ENCODE measurements around the gene KLHL4.

DNA sequence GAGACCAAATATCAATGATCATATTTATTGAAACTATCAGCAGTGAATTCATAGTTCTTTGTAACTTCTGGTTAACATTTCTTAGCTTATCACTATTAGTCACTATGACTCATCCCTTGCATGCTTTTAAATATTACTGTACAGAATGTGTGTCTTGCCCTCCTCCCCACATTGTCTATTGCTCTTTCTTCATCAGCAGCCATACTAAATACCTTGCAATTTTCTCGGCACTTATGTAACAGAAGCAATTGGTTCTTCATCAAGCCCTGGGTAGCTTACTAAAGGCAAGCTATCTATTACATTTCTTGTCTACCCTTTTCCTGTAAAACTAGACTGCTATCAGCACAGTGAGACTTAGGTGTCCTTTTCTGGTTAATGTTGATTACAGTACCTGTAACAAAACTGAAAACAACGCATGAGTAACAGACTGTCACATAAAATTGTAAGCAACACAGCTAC is 8.2 kb downstream of the KLHL4 start:
- TF ChIP-seq, protein P1, sequence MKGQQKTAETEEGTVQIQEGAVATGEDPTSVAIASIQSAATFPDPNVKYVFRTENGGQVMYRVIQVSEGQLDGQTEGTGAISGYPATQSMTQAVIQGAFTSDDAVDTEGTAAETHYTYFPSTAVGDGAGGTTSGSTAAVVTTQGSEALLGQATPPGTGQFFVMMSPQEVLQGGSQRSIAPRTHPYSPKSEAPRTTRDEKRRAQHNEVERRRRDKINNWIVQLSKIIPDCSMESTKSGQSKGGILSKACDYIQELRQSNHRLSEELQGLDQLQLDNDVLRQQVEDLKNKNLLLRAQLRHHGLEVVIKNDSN (IDR thresholded peaks at IDR 0.05), result no peak
- TF ChIP-seq NFIC (IDR thresholded peaks at IDR 0.05) (no peak), CREB1 (IDR thresholded peaks at IDR 0.05; ENCODE audit: low read depth) (no peak), RAD21 (IDR thresholded peaks at IDR 0.05; ENCODE audit: low read depth) (no peak), EGR1 (IDR thresholded peaks at IDR 0.05) (no peak), ZBTB7A (IDR thresholded peaks at IDR 0.05; ENCODE audit: low read depth) (no peak), TAF1 (IDR thresholded peaks at IDR 0.05; ENCODE audit: low read depth) (no peak)

Data from Ishikawa (cell line).